GDM1 (cell line): Measurements from ENCODE around the gene ANKRD44.
"Not testable (repeated sequence)": the region's sequence is repeated elsewhere in the genome, so short reads cannot be mapped to it uniquely, and the experiment has no call there.

Experiments used
- DNase-seq: peaks from one replicate; lab custom pipeline; 2025; lab: John Stamatoyannopoulos, UW

ANKRD44 gene

GRCh38 chr2:197315371-197315770, 4.8 kb upstream of the ANKRD44 start:
- no peak for DNase-seq

- no peak for DNase-seq
Measured at GRCh38 chr2:197312186-197312585, 1.6 kb upstream of the ANKRD44 start.

GRCh38 chr2:197311421-197312033, 947 bp upstream of the ANKRD44 start:
- no peak for DNase-seq

GRCh38 chr2:197310987-197311420, 424 bp upstream of the ANKRD44 start:
- no peak for DNase-seq

- DNase-seq, result no peak
Measured at GRCh38 chr2:197309691-197310231, 819 bp downstream of the ANKRD44 start.

GRCh38 chr2:197308996-197309690, 1.4 kb downstream of the ANKRD44 start:
- no peak for DNase-seq

GRCh38 chr2:197308585-197308984, 2.0 kb downstream of the ANKRD44 start:
- DNase-seq, result no peak

- DNase-seq, result no peak
Measured at GRCh38 chr2:197307933-197308521, 2.6 kb downstream of the ANKRD44 start.

- no peak for DNase-seq
Measured at GRCh38 chr2:197307236-197307932, 3.2 kb downstream of the ANKRD44 start.

- no peak for DNase-seq
Measured at GRCh38 chr2:197306696-197307040, 3.9 kb downstream of the ANKRD44 start.

GRCh38 chr2:197306024-197306695, 4.4 kb downstream of the ANKRD44 start:
- no peak for DNase-seq

GRCh38 chr2:197304556-197305011, 6.0 kb downstream of the ANKRD44 start:
- DNase-seq, result no peak

GRCh38 chr2:197300139-197300538, 10.4 kb downstream of the ANKRD44 start:
- DNase-seq, result no peak

- no peak for DNase-seq
Measured at GRCh38 chr2:197298609-197299008, 12.0 kb downstream of the ANKRD44 start.

- DNase-seq, result no peak
Measured at GRCh38 chr2:197297772-197298318, 12.7 kb downstream of the ANKRD44 start.

GRCh38 chr2:197297266-197297665, 13.3 kb downstream of the ANKRD44 start:
- no peak for DNase-seq

GRCh38 chr2:197296835-197297234, 13.7 kb downstream of the ANKRD44 start:
- DNase-seq, result no peak

GRCh38 chr2:197294260-197294659, 16.3 kb downstream of the ANKRD44 start:
- no peak for DNase-seq

- DNase-seq, result no peak
Measured at GRCh38 chr2:197293252-197294007, 17.1 kb downstream of the ANKRD44 start.

GRCh38 chr2:197292619-197293018, 18.0 kb downstream of the ANKRD44 start:
- no peak for DNase-seq

- DNase-seq, result not testable (repeated sequence)
Measured at GRCh38 chr2:197287596-197287932, 23.0 kb downstream of the ANKRD44 start.
